ENCODE measurements around the gene ZNF680.
"Not testable (repeated sequence)": the region's sequence is repeated elsewhere in the genome, so short reads cannot be mapped to it uniquely, and the experiment has no call there.

Gene ZNF680

DNA sequence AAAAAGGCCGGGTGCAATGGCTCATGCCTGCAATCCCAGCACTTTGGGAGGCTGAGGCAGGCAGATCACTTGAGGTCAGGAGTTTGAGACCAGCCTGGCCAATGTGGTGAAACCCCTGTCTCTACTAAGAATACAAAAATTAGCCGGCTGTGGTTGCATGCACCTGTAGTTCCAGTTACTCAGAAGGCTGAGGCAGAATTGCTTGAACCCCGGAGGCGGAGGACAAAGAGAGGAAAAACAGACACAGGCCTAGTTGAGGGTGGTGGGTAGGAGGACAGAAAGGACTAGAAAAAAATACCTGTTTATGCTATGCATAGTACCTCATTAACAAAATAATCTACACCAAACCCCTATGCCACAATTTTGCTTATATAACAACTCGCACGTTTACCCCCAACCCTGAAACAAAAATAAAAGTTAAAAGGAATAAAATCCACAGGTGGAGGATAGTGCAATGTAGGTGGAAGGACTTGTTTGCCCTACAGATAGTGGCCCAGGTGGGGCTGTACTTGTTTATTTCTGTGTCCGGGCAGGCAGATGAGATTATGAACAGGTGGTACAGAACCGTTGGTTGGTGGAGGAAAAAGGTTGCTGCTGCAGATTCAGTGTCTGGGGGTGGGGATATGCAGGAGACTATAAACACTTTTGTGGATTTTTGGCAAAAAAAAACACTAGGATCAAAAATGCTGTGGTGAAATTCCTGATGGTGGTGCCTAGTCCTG lies 5.1 kb downstream of the ZNF680 start:
- no peak for DNase-seq (ENCODE audit: low read depth in 1 of 2, low spot score in 1 of 2)

DNA sequence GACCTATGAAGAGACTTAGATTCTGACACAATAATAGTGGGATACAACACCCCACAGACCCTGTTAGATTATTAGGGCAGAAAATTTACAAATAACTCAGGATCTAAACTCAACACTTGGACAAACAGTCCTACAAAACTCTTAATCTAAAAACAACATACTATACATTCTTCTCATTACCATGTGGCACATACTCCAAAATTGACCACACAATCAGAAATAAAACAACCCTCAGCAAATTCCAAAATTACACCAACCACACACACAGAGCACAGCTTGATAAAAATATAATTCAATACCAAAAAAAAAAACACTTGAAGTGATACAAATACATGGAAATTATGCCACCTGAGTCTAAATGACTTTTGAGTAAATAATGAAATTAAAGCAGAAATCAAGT lies 7.8 kb downstream of the ZNF680 start:
- DNase-seq (ENCODE audit: low read depth in 1 of 2, low spot score in 1 of 2) = no peak

DNA sequence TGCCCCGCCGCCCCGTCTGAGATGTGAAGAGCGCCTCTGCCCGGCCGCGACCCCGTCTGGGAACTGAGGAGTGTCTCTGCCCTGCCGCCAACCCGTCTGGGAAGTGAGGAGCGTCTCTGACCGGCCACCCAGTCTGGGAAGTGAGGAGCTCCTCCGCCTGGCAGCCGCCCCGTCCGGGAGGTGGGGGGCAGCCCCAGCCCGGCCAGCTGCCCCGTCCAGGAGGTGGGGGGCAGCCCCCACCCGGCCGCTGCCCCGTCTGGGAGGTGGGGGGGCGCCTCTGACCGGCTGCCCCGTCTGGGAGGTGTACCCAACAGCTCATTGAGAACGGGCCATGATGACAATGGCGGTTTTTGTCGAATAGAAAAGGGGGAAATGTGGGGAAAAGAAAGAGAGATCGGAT lies 8.7 kb downstream of the ZNF680 start:
- DNase-seq (ENCODE audit: low read depth in 1 of 2, low spot score in 1 of 2) = not testable (repeated sequence)

DNA sequence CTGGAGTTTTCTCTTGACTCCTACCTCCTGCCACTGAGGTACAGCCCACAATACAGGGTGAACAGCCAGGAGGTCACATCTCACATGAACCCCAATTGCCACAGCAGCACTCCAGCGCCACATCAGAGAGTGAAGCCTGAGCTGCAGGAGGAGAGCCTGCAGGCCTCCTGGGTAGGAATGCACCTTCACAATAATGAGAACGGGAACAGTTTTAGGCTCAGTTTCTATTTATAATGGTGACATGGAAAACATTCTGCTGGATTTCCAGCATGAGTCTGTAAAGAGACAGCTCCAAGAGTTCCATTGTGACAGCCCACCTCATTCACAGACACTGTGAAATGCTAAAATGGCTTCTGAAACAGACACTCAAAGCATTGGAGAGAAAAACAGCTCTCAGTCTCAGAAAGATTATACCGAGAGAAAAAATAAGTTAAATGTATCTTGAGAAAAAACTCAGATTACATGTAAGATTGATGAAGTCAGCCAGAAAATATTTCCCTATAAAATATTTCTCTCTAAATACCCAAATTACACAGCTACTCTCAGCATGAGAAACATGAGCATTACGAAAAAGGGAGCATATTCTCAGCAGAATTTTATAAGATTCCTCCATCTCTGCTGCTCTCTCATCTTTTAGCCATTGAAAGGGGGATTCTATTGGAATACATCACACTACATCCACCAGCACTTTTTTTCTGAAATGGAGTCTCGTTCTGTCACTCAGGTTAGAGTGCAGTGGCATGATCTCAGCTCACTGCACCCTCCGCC lies 11.3 kb downstream of the ZNF680 start:
- DNase-seq (ENCODE audit: low read depth in 1 of 2, low spot score in 1 of 2) = no peak

DNA sequence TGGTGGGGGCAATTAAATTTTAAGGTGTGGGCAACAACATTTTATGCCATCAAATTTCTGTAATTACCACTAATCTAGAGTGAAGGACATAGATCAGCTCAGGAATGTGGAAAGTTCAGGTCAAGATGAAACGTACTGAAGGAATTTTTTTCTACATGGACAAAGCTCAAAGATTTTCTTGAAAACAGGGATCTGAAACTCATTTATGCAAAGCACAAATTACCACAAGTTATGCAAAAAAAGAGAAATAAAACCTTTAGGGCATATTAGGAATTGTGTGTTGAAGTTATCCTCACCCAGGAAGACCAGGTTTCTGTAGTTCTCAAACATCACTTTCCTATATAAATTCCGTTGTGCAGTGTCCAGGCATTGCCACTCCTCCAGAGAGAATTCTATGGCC lies 18.9 kb downstream of the ZNF680 start:
- DNase-seq (ENCODE audit: low read depth in 1 of 2, low spot score in 1 of 2) = no peak

DNA sequence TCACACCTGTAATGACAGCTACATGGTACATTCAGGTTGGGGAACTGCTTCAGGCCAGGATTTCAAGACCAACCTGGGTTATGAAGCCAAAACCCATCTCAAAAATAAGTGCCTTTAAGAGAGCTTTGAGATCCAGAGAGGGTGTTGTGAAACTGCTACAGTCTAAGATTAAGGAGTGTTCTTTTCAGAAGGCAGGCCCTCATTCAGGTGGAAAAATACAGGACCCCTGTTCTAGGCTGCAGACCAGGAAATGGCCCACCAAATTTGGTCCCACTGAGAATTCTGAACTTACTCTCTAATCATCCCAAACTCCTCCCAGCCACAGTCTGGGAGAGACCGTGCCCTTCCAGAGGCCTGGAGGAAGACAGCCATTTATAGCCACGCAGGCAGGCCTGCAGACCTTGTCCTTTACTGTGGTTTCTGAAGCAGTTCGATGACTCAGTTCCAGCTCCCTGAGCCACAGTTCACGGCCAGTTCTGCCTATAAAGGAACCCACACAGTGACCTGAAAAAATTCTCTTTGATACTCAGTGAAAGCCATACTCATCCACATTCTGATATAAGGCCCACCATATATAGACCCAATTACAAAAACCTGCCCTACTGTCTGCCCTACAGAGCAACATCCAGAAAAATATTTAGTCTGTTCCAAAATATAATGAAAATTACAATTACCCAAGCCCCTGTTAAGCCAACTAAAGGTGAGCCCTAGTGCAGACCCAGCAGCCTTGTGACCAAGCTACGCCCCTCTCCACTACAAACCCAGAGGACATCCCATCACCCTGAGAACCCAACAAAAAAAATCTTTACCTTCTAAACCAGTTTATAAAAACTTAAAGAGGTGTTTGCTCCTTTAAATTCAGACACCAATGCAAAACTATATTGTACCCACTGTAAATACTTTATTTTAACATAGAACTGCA lies 21.2 kb downstream of the ZNF680 start:
- DNase-seq (ENCODE audit: low read depth in 1 of 2, low spot score in 1 of 2) = no peak

DNA sequence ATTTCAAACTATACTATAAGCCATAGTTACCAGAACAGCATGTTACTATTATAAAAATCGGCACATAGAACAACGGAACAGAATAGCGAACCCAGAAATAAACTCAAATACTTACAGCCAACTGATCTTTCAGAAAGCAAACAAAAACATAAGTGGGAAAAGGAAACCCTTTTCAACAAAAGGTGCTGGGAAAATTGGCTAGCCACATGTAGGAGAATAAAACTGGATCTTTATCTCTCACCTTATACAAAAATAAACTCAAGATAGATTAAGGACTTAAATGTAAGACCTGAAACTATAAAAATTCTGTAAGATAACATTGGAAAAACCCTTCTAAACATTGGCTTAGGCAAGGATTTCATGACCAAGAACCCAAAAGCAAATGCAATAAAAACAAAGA lies 29.1 kb downstream of the ZNF680 start:
- no peak for DNase-seq (ENCODE audit: low read depth in 1 of 2, low spot score in 1 of 2)

DNA sequence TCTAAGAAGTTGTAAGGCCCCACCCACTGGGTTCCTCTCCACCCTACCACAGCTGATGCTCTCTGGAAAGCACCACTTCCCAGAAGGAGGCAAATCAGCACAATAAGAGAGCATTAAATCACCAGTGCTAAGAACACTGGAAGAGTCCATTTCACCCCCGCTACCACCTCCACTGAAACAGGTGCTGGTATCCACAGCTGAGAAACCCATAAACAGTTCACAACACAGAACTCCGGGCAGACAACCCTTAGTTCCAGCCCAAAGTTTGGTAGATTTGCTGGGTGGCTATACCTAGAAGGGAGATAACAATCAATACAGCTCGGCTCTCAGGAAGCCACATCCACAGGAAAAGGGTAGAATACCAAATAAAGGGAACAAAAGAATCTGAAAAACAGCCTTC lies 34.1 kb downstream of the ZNF680 start:
- DNase-seq (ENCODE audit: low read depth in 1 of 2, low spot score in 1 of 2) = no peak

DNA sequence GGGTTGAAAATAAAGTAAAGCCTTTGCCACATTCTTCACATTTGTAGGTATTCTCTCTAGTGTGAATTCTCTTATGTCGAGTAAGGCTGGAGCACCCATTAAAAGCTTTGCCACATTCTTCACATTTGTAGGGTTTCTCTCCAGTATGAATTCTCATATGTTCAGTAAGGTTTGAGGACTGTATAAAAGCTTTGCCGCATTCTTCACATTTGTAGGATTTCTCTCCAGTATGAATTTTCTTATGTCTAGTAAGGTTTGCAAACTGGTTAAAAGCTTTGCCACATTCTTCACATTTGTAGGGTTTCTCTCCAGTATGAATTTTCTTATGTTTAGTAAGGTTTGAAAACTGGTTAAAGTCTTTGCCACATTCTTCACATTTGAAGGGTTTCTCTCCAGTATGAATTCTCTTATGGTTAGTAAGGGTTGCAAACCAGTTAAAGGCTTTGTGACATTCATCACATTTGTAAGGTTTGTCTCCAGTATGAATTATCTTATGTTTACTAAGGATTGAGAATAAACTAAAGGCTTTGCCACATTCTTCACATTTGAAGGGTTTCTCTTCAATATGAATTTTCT lies 41.4 kb downstream of the ZNF680 start:
- no peak for DNase-seq (ENCODE audit: low read depth in 1 of 2, low spot score in 1 of 2)

DNA sequence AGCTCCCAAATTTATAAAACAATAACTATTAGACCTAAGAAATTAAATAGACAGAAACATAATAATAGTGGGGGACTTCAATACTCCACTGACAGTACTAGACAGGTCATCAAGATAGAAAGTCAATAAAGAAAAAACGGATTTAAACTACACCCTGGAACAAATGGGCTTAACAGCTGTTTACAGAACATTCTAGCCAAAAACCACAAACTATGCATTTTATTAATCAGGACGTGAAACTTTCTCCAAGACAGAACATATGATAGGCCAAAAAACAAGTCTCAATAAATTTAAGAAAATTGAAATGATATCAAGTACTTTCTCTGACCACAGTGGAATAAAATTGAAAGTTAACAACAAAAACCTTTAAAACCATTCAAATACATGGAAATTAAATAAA lies 46.4 kb downstream of the ZNF680 start:
- no peak for DNase-seq (ENCODE audit: low read depth in 1 of 2, low spot score in 1 of 2)

DNA sequence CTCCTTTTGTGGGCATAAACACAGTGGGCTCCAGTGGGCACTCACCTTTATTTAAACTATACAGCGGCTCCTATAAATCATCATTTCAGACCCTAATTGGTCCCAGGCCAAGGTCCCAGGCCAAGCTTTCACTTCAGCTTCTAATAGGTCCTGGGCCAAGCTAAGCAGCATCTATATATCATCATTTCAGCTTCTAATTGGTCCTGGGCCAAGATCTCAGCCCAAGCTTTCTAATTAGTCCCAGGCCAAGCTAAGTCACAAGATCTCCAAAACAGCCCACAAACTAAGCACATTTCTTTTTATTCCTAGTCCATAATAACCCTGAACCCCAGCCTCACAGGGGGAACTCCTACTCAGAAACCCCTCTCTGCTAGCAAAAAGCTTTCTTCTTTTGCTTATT lies 47.1 kb downstream of the ZNF680 start:
- DNase-seq (ENCODE audit: low read depth in 1 of 2, low spot score in 1 of 2) = no peak

DNA sequence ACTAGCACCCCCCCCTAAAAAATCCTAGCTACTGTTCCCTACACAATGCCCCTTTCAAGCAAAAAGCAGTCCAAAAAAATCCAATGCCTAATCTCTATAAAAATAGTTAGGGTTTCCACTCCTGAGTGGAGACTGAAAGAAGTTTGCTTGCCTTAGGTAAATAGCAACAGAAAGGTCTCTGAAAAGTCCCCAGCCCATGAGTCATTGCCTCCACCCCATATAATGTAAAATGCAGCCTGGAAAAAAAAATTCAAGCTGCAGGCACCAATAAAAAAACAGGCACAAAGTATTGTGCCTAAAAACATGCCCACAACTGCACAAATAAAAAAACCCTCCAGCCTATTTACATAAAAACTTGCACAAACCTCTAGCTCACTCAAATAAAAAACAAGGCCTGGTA lies 47.5 kb downstream of the ZNF680 start:
- DNase-seq (ENCODE audit: low read depth in 1 of 2, low spot score in 1 of 2) = no peak

DNA sequence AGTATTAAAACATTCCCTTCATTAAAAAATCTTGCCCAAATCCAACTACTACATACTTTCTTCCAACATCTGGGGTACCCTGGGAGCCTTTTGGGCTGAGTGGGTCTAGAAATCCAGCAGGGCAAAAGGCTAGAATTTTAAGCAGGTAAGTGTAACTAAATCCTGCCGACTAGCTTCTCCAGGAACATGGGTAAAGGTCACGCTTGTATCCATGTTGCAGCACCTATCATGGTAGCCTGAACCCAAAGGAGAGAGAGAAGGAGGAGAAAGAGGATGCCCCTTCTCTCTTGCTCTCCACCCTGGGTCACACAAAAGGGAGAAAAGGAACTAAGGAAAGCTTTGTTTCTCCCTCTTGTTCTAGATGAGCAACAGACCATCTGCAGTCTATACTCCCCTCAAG lies 53.3 kb downstream of the ZNF680 start:
- DNase-seq (ENCODE audit: low read depth in 1 of 2, low spot score in 1 of 2) = no peak

DNA sequence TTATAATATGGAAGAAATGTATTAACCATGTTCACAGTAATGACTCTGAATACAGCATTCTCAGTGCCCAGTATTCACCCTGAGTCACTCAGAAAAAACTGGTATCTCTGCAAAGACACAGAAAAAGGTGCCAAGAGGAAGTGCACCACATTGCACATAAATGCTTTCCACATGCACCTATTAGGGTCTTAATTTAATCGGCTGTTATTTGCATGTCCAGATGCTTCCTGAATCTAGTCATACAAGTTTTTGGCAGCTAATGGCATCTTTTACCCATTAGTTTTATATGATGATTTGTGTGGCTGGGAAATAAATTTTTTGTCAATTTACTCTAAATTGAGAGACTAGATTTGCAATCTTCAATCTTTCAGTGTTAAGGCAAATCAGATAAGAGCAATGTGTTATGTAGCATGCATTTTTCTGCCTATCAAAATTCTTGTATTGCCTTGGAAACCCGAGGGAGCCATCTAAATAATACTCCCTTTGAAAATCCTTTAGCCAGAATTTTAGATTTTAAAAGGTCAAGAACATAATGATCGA lies 58.2 kb downstream of the ZNF680 start:
- DNase-seq (ENCODE audit: low read depth in 1 of 2, low spot score in 1 of 2) = no peak

DNA sequence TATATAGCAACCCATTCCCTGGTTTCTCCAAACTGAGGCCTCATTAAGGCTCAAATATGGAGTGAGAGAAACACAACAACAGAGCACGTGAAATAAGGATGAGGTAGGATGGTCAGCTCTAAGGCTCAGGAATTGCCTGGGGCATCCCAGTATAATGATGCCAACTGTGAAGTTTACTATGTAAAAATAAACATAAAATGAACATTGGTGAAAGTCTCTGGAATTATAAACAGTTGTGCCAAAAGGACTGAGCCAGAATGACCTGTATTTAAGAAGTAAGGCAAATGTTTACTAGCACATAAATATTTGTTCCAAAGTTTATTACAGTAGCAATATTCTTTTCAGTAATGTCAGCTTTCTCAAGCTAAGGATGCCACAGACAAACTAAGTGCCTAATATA lies 64.6 kb downstream of the ZNF680 start:
- no peak for DNase-seq (ENCODE audit: low read depth in 1 of 2, low spot score in 1 of 2)

DNA sequence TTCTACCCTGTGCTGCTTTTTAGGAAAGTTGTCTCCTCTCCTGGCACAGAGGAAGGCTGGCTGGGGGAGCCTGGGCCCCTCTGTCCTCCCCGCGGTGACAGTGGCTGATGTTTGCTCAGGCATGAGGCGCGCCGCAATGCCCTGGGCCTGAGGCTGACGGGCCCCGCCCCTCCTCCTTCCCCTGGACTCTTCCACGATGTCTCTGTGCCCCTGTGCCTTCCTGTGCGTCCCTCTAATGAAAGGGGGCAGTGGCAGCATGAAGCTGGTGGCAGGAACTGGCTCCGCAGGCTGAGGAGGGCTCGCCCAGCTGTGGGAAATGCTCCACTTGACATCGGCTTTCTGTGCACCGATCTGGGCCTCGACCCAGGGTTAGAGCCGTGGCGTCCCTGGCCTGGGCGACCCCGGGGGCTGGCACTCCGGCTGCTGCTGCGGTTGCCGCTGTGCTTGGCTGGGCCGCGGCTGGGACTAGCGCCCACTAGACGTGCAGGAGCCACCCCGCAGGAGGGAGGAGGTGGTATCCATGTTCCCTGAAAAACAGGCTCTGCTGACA lies 67.9 kb downstream of the ZNF680 start:
- DNase-seq (ENCODE audit: low read depth in 1 of 2, low spot score in 1 of 2) = no peak

DNA sequence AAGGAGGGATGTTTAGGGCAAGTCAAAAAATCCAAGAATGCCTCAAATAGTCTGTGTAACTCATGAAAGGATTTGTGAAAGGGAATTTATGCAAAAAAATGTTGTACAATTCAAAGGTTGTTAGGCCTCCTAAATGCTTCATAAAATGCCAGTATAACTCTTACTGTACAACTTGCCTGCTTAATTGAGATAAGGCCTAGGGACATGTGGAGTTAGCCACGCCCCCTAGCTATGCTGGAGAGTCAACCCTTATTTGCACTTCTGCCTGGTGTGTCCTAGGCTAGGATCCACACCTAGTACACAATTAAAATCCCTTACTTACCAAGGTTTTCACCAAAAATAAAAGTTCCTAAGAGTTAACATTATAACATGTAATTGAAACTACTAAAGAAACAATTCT lies 77.2 kb downstream of the ZNF680 start:
- no peak for DNase-seq (ENCODE audit: low read depth in 1 of 2, low spot score in 1 of 2)

Measured in activated CD4-positive, alpha-beta T cell treated with anti-CD3 and anti-CD28 coated beads, Interleukin-2, amount 50 U/mL, for 24 hours (primary cell).